B cell (primary cell): ENCODE data around the gene STPG1. TPM values are rescaled to one million over a fixed set of nuclear protein-coding genes. Genes with fewer than 3 reads are reported as not detected.

ENCODE experiments used
- ATAC-seq: fragments of 200-7000 bp; cut with Tn5 transposase; one replicate; pipeline ENCODE4 v1.10.0; 2021; ENCODE audit warnings: low read depth, mild to moderate bottlenecking, moderate number of reproducible peaks, moderate library complexity
- CTCF ChIA-PET: fragments of 350-600 bp; sonication (Branson Sonifier 250); formaldehyde crosslinking; loops from one replicate; lab custom pipeline; 2021; ENCODE audit warnings: antibody characterized with exemption, inconsistent platforms; lab: Charles Lee
- POLR2A ChIA-PET: fragments of 350-600 bp; sonication (Branson Sonifier 250); formaldehyde crosslinking; loops from one replicate; lab custom pipeline; 2021; ENCODE audit warnings: antibody characterized with exemption; lab: Charles Lee
- DNase-seq: peaks from one replicate; pipeline ENCODE4 v3.0.0; 2013
- H2AFZ ChIP-seq: 2 replicates; pipeline ENCODE4 v1.6.1; 2012; ENCODE audit warnings: mild to moderate bottlenecking, low read depth, low read length; ENCODE audit not compliant: insufficient read depth, poor library complexity, severe bottlenecking
- H3K27ac ChIP-seq, 2 donors: 1 replicate in 1 of 2; 2 replicates in 1 of 2; pipeline ENCODE4 v1.5.1; 2012 to 2013; ENCODE audit warnings: low read length in 2 of 2, mild to moderate bottlenecking in 2 of 2, moderate library complexity in 1 of 2
- H3K27me3 ChIP-seq, 4 experiments: fragments of 200-600 bp in 1 of 4; sonication (generic) in 1 of 4; replicated peaks in 1 of 4; 1 replicate in 2 of 4; 2 replicates in 2 of 4; pipeline versions ENCODE4 v1.6.1 to v1.7.0; 2013 to 2016; ENCODE audit warnings: low read length in 3 of 4, mild to moderate bottlenecking in 2 of 4, mixed read lengths in 1 of 4, moderate library complexity in 1 of 4; ENCODE audit not compliant: insufficient read depth in 4 of 4, control insufficient read depth in 3 of 4; ENCODE audit errors: control extremely low read depth in 1 of 4
- H3K36me3 ChIP-seq, 2 experiments: replicated peaks in 1 of 2; 1 replicate in 1 of 2; 2 replicates in 1 of 2; pipeline versions ENCODE4 v1.6.1 to v1.7.1; 2013; ENCODE audit warnings: low read length in 1 of 2; ENCODE audit not compliant: insufficient read depth in 2 of 2, control insufficient read depth in 1 of 2; ENCODE audit errors: control extremely low read depth in 1 of 2, extremely low read depth in 1 of 2
- H3K4me1 ChIP-seq, 2 donors: fragments of 200-600 bp in 1 of 2; sonication (generic) in 1 of 2; 1 replicate in 1 of 2; 2 replicates in 1 of 2; pipeline versions ENCODE4 v1.5.1 to v1.6.1; 2013 to 2017; ENCODE audit warnings: low read length in 2 of 2; ENCODE audit not compliant: control insufficient read depth in 2 of 2, insufficient read depth in 2 of 2
- H3K4me2 ChIP-seq: replicated peaks from 2 replicates; pipeline ENCODE3; 2012; ENCODE audit warnings: mild to moderate bottlenecking, low read depth, low read length; ENCODE audit not compliant: poor library complexity, severe bottlenecking
- H3K4me3 ChIP-seq, 5 experiments: fragments of 200-600 bp in 1 of 5; sonication (generic) in 1 of 5; 1 replicate in 3 of 5; 2 replicates in 2 of 5; pipeline versions ENCODE4 v1.5.1 to v1.7.0; 2011 to 2016; ENCODE audit warnings: low read length in 4 of 5, mild to moderate bottlenecking in 4 of 5, low read depth in 2 of 5, control low read depth in 1 of 5, moderate library complexity in 1 of 5; ENCODE audit not compliant: insufficient read depth in 1 of 5; ENCODE audit errors: control extremely low read depth in 1 of 5, extremely low read depth in 1 of 5
- H3K79me2 ChIP-seq: fragments of 200-600 bp; sonication (generic); one replicate; pipeline ENCODE4 v1.6.0; 2016; ENCODE audit warnings: low read length; ENCODE audit not compliant: control insufficient read depth, insufficient read depth
- H3K9ac ChIP-seq: fragments of 200-600 bp; sonication (generic); 2 replicates; pipeline ENCODE4 v1.6.1; 2017; ENCODE audit warnings: mild to moderate bottlenecking, low read length, moderate library complexity
- H3K9me3 ChIP-seq, 3 donors: one replicate each; pipeline versions ENCODE4 v1.6.1 to v1.7.1; 2013; ENCODE audit warnings: low read length in 2 of 3; ENCODE audit not compliant: control insufficient read depth in 2 of 3, insufficient read depth in 1 of 3; ENCODE audit errors: control extremely low read depth in 1 of 3
- H4K20me1 ChIP-seq: 2 replicates; pipeline ENCODE4 v1.6.0; 2012; ENCODE audit warnings: mild to moderate bottlenecking, low read length; ENCODE audit not compliant: insufficient read depth, control insufficient read depth, poor library complexity, severe bottlenecking
- H3K27ac Mint-ChIP-seq: one replicate; pipeline ENCODE4 v1.8.0; 2021; ENCODE audit warnings: mixed read lengths
- H3K27me3 Mint-ChIP-seq: one replicate; pipeline ENCODE4 v1.8.0; 2021; ENCODE audit warnings: mixed read lengths
- H3K4me1 Mint-ChIP-seq: one replicate; pipeline ENCODE4 v1.8.0; 2021; ENCODE audit warnings: mixed read lengths
- H3K4me3 Mint-ChIP-seq: one replicate; pipeline ENCODE4 v1.8.0; 2021; ENCODE audit warnings: mixed read lengths
- H3K9me3 Mint-ChIP-seq: one replicate; pipeline ENCODE4 v1.8.0; 2022; ENCODE audit warnings: mixed read lengths; ENCODE audit not compliant: insufficient read depth
- EZH2 ChIP-seq: IDR thresholded peaks from 2 replicates; pipeline ENCODE4 v1.6.1; 2012; ENCODE audit warnings: borderline replicate concordance, low read depth, mild to moderate bottlenecking, moderate library complexity, low read length; ENCODE audit not compliant: insufficient read depth, poor library complexity, severe bottlenecking
- WGBS: methylation state at CpG from one replicate; pipeline ENCODE4 v1.1.5; 2013; ENCODE audit warnings: missing lambda C conversion rate; ENCODE audit not compliant: insufficient coverage; 5-methylcytosine and 5-hydroxymethylcytosine counted together
- intact Hi-C: fragments of 100-400 bp; cut with micrococcal nuclease; formaldehyde crosslinking; loops from one replicate; pipeline ENCODE4 v1.10.0; 2022
- polyA plus RNA-seq: library from polyadenylated mRNA; depleted of rRNA; stranded (reverse); fragments of >200 nt; gene quantifications from 2 replicates; pipeline ENCODE4 v1.2.3, GENCODE V29; 2012
- total RNA-seq, 2 donors: library from RNA; stranded (reverse); fragments of 120-200 nt in 1 of 2; gene quantifications; 1 replicate in 1 of 2; 2 replicates in 1 of 2; pipeline versions ENCODE4 v1.2.3 to v1.2.4, GENCODE V29; 2013 to 2022
- TF ChIP-seq, protein P1 (sequence below): fragments of 200-600 bp; IDR thresholded peaks from one replicate; pipeline ENCODE4 v1.8.0; 2022; ENCODE audit warnings: antibody characterized with exemption, mild to moderate bottlenecking

STPG1 gene
- total and polyA plus RNA-seq, 2 donors (not counting 1 experiment from before 2014, with no cell fraction given), result 4.6 to 6.1 TPM

DNA sequence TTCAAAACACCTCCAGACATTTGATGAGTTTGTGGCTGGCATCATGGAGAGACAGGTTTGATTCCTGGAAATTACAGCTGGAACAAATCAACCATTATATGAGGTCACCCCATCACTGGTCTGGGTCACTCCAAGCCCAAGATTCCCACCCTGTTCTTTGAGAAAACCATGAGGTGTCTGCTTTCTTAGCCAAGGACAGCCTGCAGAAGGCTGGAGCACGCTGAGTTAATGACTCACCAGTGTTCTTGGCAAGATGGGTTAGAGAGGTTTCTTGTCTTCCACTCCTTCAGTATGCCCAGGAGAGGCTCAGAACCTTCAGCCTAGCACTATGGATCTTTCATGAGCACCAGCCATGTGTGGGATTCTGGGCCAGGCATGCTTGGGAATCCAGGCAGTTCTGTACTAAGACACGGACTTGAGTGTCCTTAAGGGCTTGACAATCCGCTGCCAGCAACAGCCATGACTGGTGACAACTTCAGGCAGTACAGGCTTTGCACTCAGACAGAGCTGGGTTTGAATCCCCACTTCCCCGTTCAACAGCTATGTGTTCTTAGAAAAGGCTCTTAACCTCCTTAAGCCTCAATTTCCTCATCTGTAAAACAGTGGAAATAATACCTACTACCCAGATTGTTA lies 50.5 kb downstream of the STPG1 start:
- H3K9me3 ChIP-seq, result no peaks in the 10 kb centered on the region
- H3K27me3 ChIP-seq, result no peaks in the 10 kb centered on the region
- no peaks in the 10 kb centered on the region for H3K9me3 Mint-ChIP-seq
- no peak overlapping the region for H3K27ac ChIP-seq
- no peak for ATAC-seq
- no peaks in the 10 kb centered on the region for H4K20me1 ChIP-seq
- H3K9ac ChIP-seq, result no peak overlapping the region
- H3K4me3 Mint-ChIP-seq, result no peak overlapping the region
- ChIA-PET POLR2A (no interaction called here), CTCF (no interaction called here)
- H3K79me2 ChIP-seq, result no peaks in the 10 kb centered on the region
- DNase-seq, result no peak
- H3K4me1 Mint-ChIP-seq, result no peaks in the 10 kb centered on the region
- TF ChIP-seq, protein P1, sequence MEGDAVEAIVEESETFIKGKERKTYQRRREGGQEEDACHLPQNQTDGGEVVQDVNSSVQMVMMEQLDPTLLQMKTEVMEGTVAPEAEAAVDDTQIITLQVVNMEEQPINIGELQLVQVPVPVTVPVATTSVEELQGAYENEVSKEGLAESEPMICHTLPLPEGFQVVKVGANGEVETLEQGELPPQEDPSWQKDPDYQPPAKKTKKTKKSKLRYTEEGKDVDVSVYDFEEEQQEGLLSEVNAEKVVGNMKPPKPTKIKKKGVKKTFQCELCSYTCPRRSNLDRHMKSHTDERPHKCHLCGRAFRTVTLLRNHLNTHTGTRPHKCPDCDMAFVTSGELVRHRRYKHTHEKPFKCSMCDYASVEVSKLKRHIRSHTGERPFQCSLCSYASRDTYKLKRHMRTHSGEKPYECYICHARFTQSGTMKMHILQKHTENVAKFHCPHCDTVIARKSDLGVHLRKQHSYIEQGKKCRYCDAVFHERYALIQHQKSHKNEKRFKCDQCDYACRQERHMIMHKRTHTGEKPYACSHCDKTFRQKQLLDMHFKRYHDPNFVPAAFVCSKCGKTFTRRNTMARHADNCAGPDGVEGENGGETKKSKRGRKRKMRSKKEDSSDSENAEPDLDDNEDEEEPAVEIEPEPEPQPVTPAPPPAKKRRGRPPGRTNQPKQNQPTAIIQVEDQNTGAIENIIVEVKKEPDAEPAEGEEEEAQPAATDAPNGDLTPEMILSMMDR, result no peak
- no peak for TF ChIP-seq EZH2
- H3K36me3 ChIP-seq, result peaks cover 0 to 6% of the 10 kb centered on the region in 2 experiments
- 94% methylated on average over 3 of the region's 4 CpGs for WGBS
- no peak overlapping the region for H3K27ac Mint-ChIP-seq
- H3K4me1 ChIP-seq, result no peaks in the 10 kb centered on the region
- no peak overlapping the region for H3K4me3 ChIP-seq
- H3K4me2 ChIP-seq, result no peak overlapping the region
- H3K27me3 Mint-ChIP-seq, result no peaks in the 10 kb centered on the region
- intact Hi-C loops, result no loop called here
- H2AFZ ChIP-seq, result no peak overlapping the region

GRCh38 chr1:24362396-24362795 lies 51.2 kb downstream of the STPG1 start:
- no peaks in the 10 kb centered on the region for H3K27me3 ChIP-seq
- H3K27ac Mint-ChIP-seq, result no peak overlapping the region
- no peaks in the 10 kb centered on the region for H3K27me3 Mint-ChIP-seq
- no peak overlapping the region for H3K9ac ChIP-seq
- H3K4me3 Mint-ChIP-seq, result no peak overlapping the region
- ChIA-PET CTCF (no interaction called here), POLR2A (no interaction called here)
- intact Hi-C loops, result no loop called here
- no peaks in the 10 kb centered on the region for H4K20me1 ChIP-seq
- H3K79me2 ChIP-seq, result no peaks in the 10 kb centered on the region
- no peak overlapping the region for H2AFZ ChIP-seq
- DNase-seq (no peak), ATAC-seq (no peak)
- H3K9me3 ChIP-seq, result no peaks in the 10 kb centered on the region
- H3K4me2 ChIP-seq, result no peak overlapping the region
- TF ChIP-seq, protein P1, result no peak
- TF ChIP-seq EZH2, result no peak
- no peak overlapping the region for H3K27ac ChIP-seq
- H3K4me1 Mint-ChIP-seq, result no peaks in the 10 kb centered on the region
- H3K4me1 ChIP-seq, result no peaks in the 10 kb centered on the region
- no peaks in the 10 kb centered on the region for H3K9me3 Mint-ChIP-seq
- 100% methylated on average over 1 of the region's 2 CpGs for WGBS
- no peak overlapping the region for H3K4me3 ChIP-seq
- H3K36me3 ChIP-seq, result peaks cover 0 to 10% of the 10 kb centered on the region in 2 experiments
